ENCODE data around the gene LTA. TPM values are rescaled to one million over a fixed set of nuclear protein-coding genes. Genes with fewer than 3 reads are reported as not detected.

Gene LTA
- polyA plus RNA-seq, 3 donors from 2014 or later: 1.4 to 6.6 (median 3.1) TPM

DNA sequence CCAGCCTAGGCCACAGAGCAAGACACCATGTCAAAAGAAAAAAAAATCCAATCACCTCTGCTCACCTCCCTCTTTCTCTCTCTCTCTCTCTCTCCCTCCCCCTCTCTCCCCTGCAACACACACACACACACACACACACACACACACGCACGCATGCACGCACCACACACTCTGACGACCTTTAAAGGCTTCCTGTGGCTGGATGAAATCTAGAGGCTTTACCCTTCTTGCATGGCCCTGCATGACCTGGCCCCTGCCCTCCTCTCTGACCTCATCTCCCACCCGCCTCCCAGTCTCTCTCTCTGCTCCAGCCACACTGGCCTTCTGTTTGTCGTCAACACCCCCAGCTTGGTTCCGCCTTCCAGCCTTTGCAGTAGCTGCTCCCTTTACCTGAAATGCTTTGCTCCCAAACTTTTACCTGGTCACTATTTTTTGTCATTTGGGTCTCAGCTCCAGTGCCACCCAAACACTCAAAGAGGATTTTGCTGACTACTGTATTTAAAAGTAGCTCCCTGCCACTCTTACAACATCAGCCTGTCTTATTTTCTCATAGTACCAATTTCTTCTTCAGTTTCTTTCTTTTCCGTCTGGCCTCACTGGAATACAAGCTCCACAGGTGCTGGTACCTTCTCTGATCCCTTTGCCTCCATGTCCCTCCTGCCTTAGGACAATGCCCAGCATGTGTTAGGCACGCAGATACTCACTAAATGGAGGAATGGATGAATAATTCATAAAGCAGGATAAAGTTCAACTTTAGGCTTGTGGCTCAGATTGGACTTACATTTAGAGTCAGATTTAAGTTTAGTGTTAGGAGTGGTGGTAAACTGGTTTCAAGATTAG is 4.3 kb upstream of the LTA start:
- Mint-ChIP-seq H3K27me3 (ENCODE audit: low read depth in 3 of 3) (peaks cover 11 to 20% (median 11%) of the 10 kb centered on the region in 3 donors), H3K27ac (peak overlapping the region; percentile 91 to 97 (median 94)), H3K4me1 (peaks cover 52 to 58% of the 10 kb centered on the region in 2 donors), H3K36me3 (peaks cover 0 to 8% (median 8%) of the 10 kb centered on the region in 3 donors), H3K4me3 (peak overlapping the region; percentile 57 to 73 (median 64)), H3K9me3 (no peaks in the 10 kb centered on the region)
- peak in 2 of 3 donors; percentile 52 to 53 for DNase-seq

DNA sequence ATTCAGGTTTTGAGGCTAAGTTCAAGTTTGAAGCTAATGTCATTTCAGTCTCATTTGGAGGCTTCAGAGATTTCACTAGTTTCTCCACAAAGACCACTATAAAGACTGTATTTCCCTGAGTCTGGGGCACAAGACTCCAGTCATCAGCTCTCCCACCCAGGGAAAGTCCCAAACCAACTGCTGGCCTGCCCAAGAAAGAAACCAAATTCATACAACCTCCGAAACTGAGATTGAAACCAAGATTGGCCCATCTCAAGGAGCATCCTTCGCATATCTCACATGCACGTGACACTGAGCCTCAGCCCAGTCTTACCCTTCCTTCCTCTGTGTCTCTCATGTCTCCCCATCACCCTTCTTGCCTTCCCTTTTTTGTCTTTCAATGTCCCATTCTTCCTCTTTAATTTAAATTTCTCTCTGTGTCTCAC is 3.5 kb upstream of the LTA start:
- Mint-ChIP-seq H3K36me3 (peaks cover 0 to 4% (median 4%) of the 10 kb centered on the region in 3 donors), H3K4me1 (peaks cover 56 to 59% of the 10 kb centered on the region in 2 donors), H3K27me3 (ENCODE audit: low read depth in 3 of 3) (peaks cover 11 to 20% (median 11%) of the 10 kb centered on the region in 3 donors), H3K4me3 (peak overlapping the region; percentile 36 to 73 (median 64)), H3K27ac (peak overlapping the region; percentile 91 to 97 (median 94)), H3K9me3 (no peaks in the 10 kb centered on the region)
- DNase-seq: peak; percentile 72 to 81 (median 76)

DNA sequence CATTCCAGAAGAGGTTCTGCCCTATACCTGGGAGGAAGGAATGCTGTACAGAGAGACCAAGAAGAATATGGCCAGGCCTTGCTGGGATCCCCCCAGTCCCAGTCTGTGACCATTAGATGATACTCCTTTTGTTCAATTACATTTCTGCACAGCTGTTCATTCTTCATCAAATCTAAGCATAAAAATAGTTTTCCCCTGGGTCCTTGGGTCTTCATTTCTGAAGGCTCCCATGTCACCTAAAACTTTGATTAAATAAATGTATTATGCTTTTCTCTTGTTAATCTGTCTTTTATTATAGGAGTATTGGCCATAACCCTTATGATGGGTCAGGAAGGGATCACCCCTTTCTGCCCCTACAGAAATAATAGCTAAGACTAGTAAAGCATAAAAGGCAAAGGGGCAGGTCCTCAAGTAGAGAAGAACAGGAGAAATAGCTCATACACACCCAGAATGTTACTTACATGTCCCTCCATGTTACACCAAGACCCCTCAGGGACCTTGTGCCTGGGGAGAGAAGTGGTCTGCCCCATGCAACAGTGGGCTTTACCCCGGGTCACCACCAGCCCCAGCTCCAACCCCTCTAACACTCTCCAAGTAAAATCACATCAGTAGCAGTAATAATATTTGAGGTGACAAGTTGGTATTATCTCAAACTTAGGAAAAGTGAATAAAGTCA is 2.1 kb upstream of the LTA start:
- H3K27ac Mint-ChIP-seq: peak overlapping the region; percentile 50 to 91 (median 75)
- H3K4me1 Mint-ChIP-seq: peaks cover 67 to 73% of the 10 kb centered on the region in 2 donors
- H3K9me3 Mint-ChIP-seq: no peaks in the 10 kb centered on the region
- peaks cover 9 to 24% (median 12%) of the 10 kb centered on the region in 3 donors for H3K27me3 Mint-ChIP-seq (ENCODE audit: low read depth in 3 of 3)
- no peak for DNase-seq
- no peak overlapping the region for H3K4me3 Mint-ChIP-seq
- no peaks in the 10 kb centered on the region for H3K36me3 Mint-ChIP-seq

DNA sequence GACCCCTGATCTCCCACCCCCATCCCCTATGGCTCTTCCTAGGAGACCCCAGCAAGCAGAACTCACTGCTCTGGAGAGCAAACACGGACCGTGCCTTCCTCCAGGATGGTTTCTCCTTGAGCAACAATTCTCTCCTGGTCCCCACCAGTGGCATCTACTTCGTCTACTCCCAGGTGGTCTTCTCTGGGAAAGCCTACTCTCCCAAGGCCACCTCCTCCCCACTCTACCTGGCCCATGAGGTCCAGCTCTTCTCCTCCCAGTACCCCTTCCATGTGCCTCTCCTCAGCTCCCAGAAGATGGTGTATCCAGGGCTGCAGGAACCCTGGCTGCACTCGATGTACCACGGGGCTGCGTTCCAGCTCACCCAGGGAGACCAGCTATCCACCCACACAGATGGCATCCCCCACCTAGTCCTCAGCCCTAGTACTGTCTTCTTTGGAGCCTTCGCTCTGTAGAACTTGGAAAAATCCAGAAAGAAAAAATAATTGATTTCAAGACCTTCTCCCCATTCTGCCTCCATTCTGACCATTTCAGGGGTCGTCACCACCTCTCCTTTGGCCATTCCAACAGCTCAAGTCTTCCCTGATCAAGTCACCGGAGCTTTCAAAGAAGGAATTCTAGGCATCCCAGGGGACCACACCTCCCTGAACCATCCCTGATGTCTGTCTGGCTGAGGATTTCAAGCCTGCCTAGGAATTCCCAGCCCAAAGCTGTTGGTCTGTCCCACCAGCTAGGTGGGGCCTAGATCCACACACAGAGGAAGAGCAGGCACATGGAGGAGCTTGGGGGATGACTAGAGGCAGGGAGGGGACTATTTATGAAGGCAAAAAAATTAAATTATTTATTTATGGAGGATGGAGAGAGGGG is 1.4 kb downstream of the LTA start:
- Mint-ChIP-seq H3K9me3 (no peaks in the 10 kb centered on the region), H3K27ac (peak overlapping the region; percentile 86 to 98 (median 96)), H3K36me3 (peaks cover 3 to 6% (median 4%) of the 10 kb centered on the region in 3 donors), H3K27me3 (ENCODE audit: low read depth in 3 of 3) (peaks cover 6 to 17% (median 7%) of the 10 kb centered on the region in 3 donors), H3K4me1 (peaks cover 83 to 90% of the 10 kb centered on the region in 2 donors), H3K4me3 (peak overlapping the region; percentile 49 to 96 (median 82))
- no peak for DNase-seq

DNA sequence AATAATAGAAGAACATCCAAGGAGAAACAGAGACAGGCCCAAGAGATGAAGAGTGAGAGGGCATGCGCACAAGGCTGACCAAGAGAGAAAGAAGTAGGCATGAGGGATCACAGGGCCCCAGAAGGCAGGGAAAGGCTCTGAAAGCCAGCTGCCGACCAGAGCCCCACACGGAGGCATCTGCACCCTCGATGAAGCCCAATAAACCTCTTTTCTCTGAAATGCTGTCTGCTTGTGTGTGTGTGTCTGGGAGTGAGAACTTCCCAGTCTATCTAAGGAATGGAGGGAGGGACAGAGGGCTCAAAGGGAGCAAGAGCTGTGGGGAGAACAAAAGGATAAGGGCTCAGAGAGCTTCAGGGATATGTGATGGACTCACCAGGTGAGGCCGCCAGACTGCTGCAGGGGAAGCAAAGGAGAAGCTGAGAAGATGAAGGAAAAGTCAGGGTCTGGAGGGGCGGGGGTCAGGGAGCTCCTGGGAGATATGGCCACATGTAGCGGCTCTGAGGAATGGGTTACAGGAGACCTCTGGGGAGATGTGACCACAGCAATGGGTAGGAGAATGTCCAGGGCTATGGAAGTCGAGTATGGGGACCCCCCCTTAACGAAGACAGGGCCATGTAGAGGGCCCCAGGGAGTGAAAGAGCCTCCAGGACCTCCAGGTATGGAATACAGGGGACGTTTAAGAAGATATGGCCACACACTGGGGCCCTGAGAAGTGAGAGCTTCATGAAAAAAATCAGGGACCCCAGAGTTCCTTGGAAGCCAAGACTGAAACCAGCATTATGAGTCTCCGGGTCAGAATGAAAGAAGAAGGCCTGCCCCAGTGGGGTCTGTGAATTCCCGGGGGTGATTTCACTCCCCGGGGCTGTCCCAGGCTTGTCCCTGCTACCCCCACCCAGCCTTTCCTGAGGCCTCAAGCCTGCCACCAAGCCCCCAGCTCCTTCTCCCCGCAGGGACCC is 2.3 kb downstream of the LTA start:
- H3K36me3 Mint-ChIP-seq: peaks cover 3 to 6% (median 4%) of the 10 kb centered on the region in 3 donors
- H3K4me3 Mint-ChIP-seq: peak overlapping the region; percentile 14 to 96 (median 58)
- H3K27ac Mint-ChIP-seq: peak overlapping the region; percentile 83 to 97 (median 92)
- H3K9me3 Mint-ChIP-seq: no peaks in the 10 kb centered on the region
- peaks cover 6 to 16% (median 6%) of the 10 kb centered on the region in 3 donors for H3K27me3 Mint-ChIP-seq (ENCODE audit: low read depth in 3 of 3)
- H3K4me1 Mint-ChIP-seq: peaks cover 82 to 90% of the 10 kb centered on the region in 2 donors
- no peak for DNase-seq

DNA sequence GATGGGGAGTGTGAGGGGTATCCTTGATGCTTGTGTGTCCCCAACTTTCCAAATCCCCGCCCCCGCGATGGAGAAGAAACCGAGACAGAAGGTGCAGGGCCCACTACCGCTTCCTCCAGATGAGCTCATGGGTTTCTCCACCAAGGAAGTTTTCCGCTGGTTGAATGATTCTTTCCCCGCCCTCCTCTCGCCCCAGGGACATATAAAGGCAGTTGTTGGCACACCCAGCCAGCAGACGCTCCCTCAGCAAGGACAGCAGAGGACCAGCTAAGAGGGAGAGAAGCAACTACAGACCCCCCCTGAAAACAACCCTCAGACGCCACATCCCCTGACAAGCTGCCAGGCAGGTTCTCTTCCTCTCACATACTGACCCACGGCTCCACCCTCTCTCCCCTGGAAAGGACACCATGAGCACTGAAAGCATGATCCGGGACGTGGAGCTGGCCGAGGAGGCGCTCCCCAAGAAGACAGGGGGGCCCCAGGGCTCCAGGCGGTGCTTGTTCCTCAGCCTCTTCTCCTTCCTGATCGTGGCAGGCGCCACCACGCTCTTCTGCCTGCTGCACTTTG is 3.3 kb downstream of the LTA start, which contains the start of gene TNF:
TSS of gene TNF (plus strand) at position 231 of the 567 bp plus-strand sequence. CDS start at position 408, 177 bp downstream.
- Mint-ChIP-seq H3K9me3 (no peaks in the 10 kb centered on the region), H3K4me3 (peak within 1 kb of the TSS; percentile 79 to 96 (median 86)), H3K27ac (peak within 1 kb of the TSS; percentile 86 to 97 (median 94)), H3K36me3 (peaks cover 3 to 6% (median 4%) of the 10 kb centered on the region in 3 donors), H3K4me1 (peaks cover 85 to 92% of the 10 kb centered on the region in 2 donors), H3K27me3 (ENCODE audit: low read depth in 3 of 3) (peaks cover 6 to 15% (median 8%) of the 10 kb centered on the region in 3 donors)
- peak in 1 of 3 donors; percentile 59 for DNase-seq

DNA sequence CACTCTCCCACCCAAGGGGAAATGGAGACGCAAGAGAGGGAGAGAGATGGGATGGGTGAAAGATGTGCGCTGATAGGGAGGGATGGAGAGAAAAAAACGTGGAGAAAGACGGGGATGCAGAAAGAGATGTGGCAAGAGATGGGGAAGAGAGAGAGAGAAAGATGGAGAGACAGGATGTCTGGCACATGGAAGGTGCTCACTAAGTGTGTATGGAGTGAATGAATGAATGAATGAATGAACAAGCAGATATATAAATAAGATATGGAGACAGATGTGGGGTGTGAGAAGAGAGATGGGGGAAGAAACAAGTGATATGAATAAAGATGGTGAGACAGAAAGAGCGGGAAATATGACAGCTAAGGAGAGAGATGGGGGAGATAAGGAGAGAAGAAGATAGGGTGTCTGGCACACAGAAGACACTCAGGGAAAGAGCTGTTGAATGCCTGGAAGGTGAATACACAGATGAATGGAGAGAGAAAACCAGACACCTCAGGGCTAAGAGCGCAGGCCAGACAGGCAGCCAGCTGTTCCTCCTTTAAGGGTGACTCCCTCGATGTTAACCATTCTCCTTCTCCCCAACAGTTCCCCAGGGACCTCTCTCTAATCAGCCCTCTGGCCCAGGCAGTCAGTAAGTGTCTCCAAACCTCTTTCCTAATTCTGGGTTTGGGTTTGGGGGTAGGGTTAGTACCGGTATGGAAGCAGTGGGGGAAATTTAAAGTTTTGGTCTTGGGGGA is 4.0 kb downstream of the LTA start:
- H3K27ac Mint-ChIP-seq: peak overlapping the region; percentile 86 to 97 (median 94)
- H3K36me3 Mint-ChIP-seq: peaks cover 4 to 6% (median 5%) of the 10 kb centered on the region in 3 donors
- no peak for DNase-seq
- H3K27me3 Mint-ChIP-seq (ENCODE audit: low read depth in 3 of 3): peaks cover 6 to 15% (median 10%) of the 10 kb centered on the region in 3 donors
- H3K4me3 Mint-ChIP-seq: peak overlapping the region; percentile 79 to 96 (median 86)
- peaks cover 90 to 92% of the 10 kb centered on the region in 2 donors for H3K4me1 Mint-ChIP-seq
- no peaks in the 10 kb centered on the region for H3K9me3 Mint-ChIP-seq

DNA sequence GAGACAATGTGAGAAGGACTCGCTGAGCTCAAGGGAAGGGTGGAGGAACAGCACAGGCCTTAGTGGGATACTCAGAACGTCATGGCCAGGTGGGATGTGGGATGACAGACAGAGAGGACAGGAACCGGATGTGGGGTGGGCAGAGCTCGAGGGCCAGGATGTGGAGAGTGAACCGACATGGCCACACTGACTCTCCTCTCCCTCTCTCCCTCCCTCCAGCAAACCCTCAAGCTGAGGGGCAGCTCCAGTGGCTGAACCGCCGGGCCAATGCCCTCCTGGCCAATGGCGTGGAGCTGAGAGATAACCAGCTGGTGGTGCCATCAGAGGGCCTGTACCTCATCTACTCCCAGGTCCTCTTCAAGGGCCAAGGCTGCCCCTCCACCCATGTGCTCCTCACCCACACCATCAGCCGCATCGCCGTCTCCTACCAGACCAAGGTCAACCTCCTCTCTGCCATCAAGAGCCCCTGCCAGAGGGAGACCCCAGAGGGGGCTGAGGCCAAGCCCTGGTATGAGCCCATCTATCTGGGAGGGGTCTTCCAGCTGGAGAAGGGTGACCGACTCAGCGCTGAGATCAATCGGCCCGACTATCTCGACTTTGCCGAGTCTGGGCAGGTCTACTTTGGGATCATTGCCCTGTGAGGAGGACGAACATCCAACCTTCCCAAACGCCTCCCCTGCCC is 4.9 kb downstream of the LTA start:
- Mint-ChIP-seq H3K4me1 (peaks cover 91 to 92% of the 10 kb centered on the region in 2 donors), H3K4me3 (peak overlapping the region; percentile 79 to 96 (median 86)), H3K9me3 (no peaks in the 10 kb centered on the region), H3K36me3 (peaks cover 7 to 10% (median 10%) of the 10 kb centered on the region in 3 donors), H3K27me3 (ENCODE audit: low read depth in 3 of 3) (peaks cover 6 to 15% (median 10%) of the 10 kb centered on the region in 3 donors), H3K27ac (peak overlapping the region; percentile 86 to 97 (median 94))
- peak; percentile 71 to 74 (median 74) for DNase-seq

DNA sequence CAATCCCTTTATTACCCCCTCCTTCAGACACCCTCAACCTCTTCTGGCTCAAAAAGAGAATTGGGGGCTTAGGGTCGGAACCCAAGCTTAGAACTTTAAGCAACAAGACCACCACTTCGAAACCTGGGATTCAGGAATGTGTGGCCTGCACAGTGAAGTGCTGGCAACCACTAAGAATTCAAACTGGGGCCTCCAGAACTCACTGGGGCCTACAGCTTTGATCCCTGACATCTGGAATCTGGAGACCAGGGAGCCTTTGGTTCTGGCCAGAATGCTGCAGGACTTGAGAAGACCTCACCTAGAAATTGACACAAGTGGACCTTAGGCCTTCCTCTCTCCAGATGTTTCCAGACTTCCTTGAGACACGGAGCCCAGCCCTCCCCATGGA is 5.5 kb downstream of the LTA start:
- DNase-seq: no peak
- H3K36me3 Mint-ChIP-seq: peaks cover 7 to 10% (median 10%) of the 10 kb centered on the region in 3 donors
- H3K27me3 Mint-ChIP-seq (ENCODE audit: low read depth in 3 of 3): peaks cover 6 to 13% (median 10%) of the 10 kb centered on the region in 3 donors
- peak overlapping the region; percentile 86 to 97 (median 94) for H3K27ac Mint-ChIP-seq
- H3K9me3 Mint-ChIP-seq: no peaks in the 10 kb centered on the region
- peak overlapping the region; percentile 79 to 96 (median 86) for H3K4me3 Mint-ChIP-seq
- peaks cover 91 to 92% of the 10 kb centered on the region in 2 donors for H3K4me1 Mint-ChIP-seq

DNA sequence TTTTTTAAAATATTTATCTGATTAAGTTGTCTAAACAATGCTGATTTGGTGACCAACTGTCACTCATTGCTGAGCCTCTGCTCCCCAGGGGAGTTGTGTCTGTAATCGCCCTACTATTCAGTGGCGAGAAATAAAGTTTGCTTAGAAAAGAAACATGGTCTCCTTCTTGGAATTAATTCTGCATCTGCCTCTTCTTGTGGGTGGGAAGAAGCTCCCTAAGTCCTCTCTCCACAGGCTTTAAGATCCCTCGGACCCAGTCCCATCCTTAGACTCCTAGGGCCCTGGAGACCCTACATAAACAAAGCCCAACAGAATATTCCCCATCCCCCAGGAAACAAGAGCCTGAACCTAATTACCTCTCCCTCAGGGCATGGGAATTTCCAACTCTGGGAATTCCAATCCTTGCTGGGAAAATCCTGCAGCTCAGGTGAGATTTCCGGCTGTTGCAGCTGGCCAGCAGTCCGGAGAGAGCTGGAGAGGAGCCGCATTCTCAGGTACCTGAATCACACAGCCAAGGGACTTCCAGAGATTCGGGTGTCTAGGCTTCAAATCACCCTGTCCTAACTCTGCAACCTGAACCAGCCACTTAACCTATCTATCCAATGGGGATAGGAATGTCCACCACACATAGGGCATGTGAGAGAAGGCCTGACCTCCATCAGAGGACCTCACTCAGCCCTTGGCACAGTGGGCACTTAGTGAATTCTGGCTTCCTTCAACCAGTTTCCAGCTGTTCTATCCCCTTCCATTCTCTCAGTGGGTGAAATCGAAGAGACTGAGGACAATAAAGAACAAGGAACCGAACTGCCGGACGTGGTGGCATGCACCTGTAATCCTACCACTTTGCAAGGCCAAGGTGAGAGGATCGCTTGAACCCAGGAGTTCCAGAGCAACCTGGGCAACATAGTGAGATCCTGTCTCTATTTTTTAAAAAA is 6.4 kb downstream of the LTA start:
- Mint-ChIP-seq H3K27ac (peak overlapping the region; percentile 51 to 96 (median 80)), H3K27me3 (ENCODE audit: low read depth in 3 of 3) (peaks cover 6 to 13% (median 10%) of the 10 kb centered on the region in 3 donors), H3K4me3 (peak overlapping the region; percentile 50 to 70 (median 54)), H3K36me3 (peaks cover 10 to 14% (median 10%) of the 10 kb centered on the region in 3 donors), H3K9me3 (no peaks in the 10 kb centered on the region), H3K4me1 (peaks cover 89 to 93% of the 10 kb centered on the region in 2 donors)
- DNase-seq: no peak

Data from immature natural killer cell (primary cell).